Activated CD4-positive, alpha-beta T cell treated with anti-CD3 and anti-CD28 coated beads for 36 hours (primary cell): ENCODE data around the gene RAB3B. TPM values are rescaled to one million over a fixed set of nuclear protein-coding genes. Genes with fewer than 3 reads are reported as not detected.

Experiments used
- ATAC-seq: fragments of 200-7000 bp; cut with Tn5 transposase; one replicate; pipeline ENCODE4 v1.10.0; 2021; ENCODE audit warnings: mild to moderate bottlenecking, moderate library complexity
- CTCF ChIA-PET: fragments of 350-600 bp; sonication (Branson Sonifier 250); formaldehyde crosslinking; loops from one replicate; lab custom pipeline; 2021; ENCODE audit warnings: antibody characterized with exemption; lab: Charles Lee
- POLR2A ChIA-PET: fragments of 350-600 bp; sonication (Branson Sonifier 250); formaldehyde crosslinking; loops from one replicate; lab custom pipeline; 2021; ENCODE audit warnings: antibody characterized with exemption, inconsistent platforms; lab: Charles Lee
- DNase-seq: peaks from one replicate; pipeline ENCODE4 v3.0.0-alpha.2; 2020
- H3K27ac Mint-ChIP-seq: one replicate; pipeline ENCODE4 v1.8.0; 2021; ENCODE audit warnings: mixed read lengths
- H3K27me3 Mint-ChIP-seq: one replicate; pipeline ENCODE4 v1.8.0; 2021; ENCODE audit warnings: mixed read lengths
- H3K36me3 Mint-ChIP-seq: one replicate; pipeline ENCODE4 v1.8.0; 2021; ENCODE audit warnings: low read depth, mixed read lengths
- H3K4me1 Mint-ChIP-seq: one replicate; pipeline ENCODE4 v1.8.0; 2021; ENCODE audit warnings: mixed read lengths
- H3K4me3 Mint-ChIP-seq: one replicate; pipeline ENCODE4 v1.8.0; 2021; ENCODE audit warnings: mild to moderate bottlenecking, moderate library complexity, mixed read lengths
- H3K9me3 Mint-ChIP-seq: one replicate; pipeline ENCODE4 v1.8.0; 2021; ENCODE audit warnings: low read depth, mixed read lengths
- intact Hi-C, 2 experiments: fragments of 100-400 bp; cut with DNase I in 1 of 2; cut with micrococcal nuclease in 1 of 2; formaldehyde crosslinking; loops; one replicate each; pipeline versions ENCODE4 v1.14.2 to v1.15.1; 2022 to 2024; cut with DNase I, micrococcal nuclease
- total RNA-seq, 2 experiments: library from RNA; stranded (reverse); gene quantifications; one replicate each; pipeline ENCODE4 v1.2.3, GENCODE V29; 2021

The RAB3B gene
- total RNA-seq, 2 experiments from 2014 or later, result 0.07 to 0.11 TPM

GRCh38 chr1:51956528-51957509, 33.7 kb downstream of the RAB3B start:
- H3K4me1 Mint-ChIP-seq, result peaks cover 8% of the 10 kb centered on the region
- no peaks in the 10 kb centered on the region for H3K36me3 Mint-ChIP-seq
- no peak for DNase-seq
- H3K4me3 Mint-ChIP-seq, result no peak overlapping the region
- H3K27ac Mint-ChIP-seq, result no peak overlapping the region
- POLR2A ChIA-PET, result interaction anchor here (0.5 kb wide), 1 partner anchor 116 kb away, joined by 3 read pairs; no protein-coding TSS in a partner anchor
- H3K9me3 Mint-ChIP-seq, result no peaks in the 10 kb centered on the region
- intact Hi-C loops, result no loop called here
- CTCF ChIA-PET, result interaction anchor here (0.9 kb wide), 1 partner anchor 30 kb away, joined by 3 read pairs; no protein-coding TSS in a partner anchor
- no peak for ATAC-seq
- H3K27me3 Mint-ChIP-seq, result peaks cover 4% of the 10 kb centered on the region

GRCh38 chr1:51955797-51956527, 34.5 kb downstream of the RAB3B start:
- CTCF ChIA-PET, result interaction anchor here (1.0 kb wide), 1 partner anchor 9 kb away, joined by 3 read pairs; no protein-coding TSS in a partner anchor
- Mint-ChIP-seq H3K9me3 (no peaks in the 10 kb centered on the region), H3K4me1 (peaks cover 8% of the 10 kb centered on the region), H3K4me3 (no peak overlapping the region), H3K36me3 (no peaks in the 10 kb centered on the region), H3K27ac (no peak overlapping the region), H3K27me3 (peaks cover 4% of the 10 kb centered on the region)
- POLR2A ChIA-PET, result interaction anchor here (0.5 kb wide), 1 partner anchor 115 kb away, joined by 3 read pairs; no protein-coding TSS in a partner anchor
- DNase-seq (no peak), ATAC-seq (no peak)
- intact Hi-C loops, result no loop called here

GRCh38 chr1:51954783-51955182, 35.7 kb downstream of the RAB3B start:
- DNase-seq, result no peak
- intact Hi-C loops, result no loop called here
- ATAC-seq, result no peak
- H3K27ac Mint-ChIP-seq, result no peak overlapping the region
- H3K9me3 Mint-ChIP-seq, result no peaks in the 10 kb centered on the region
- peaks cover 8% of the 10 kb centered on the region for H3K4me1 Mint-ChIP-seq
- no peak overlapping the region for H3K4me3 Mint-ChIP-seq
- H3K36me3 Mint-ChIP-seq, result no peaks in the 10 kb centered on the region
- ChIA-PET CTCF (interaction anchor here (0.6 to 1.5 kb wide), 4 partner anchors 26 to 356 kb away, joined by 3 to 5 read pairs (median 3); no protein-coding TSS in a partner anchor), POLR2A (no interaction called here)
- peaks cover 5% of the 10 kb centered on the region for H3K27me3 Mint-ChIP-seq

GRCh38 chr1:51953079-51953478, 37.4 kb downstream of the RAB3B start:
- Mint-ChIP-seq H3K9me3 (no peaks in the 10 kb centered on the region), H3K27ac (no peak overlapping the region), H3K4me1 (peaks cover 8% of the 10 kb centered on the region), H3K27me3 (peaks cover 5% of the 10 kb centered on the region), H3K4me3 (no peak overlapping the region), H3K36me3 (no peaks in the 10 kb centered on the region)
- POLR2A ChIA-PET, result no interaction called here
- intact Hi-C loops, result no loop called here
- ATAC-seq (no peak), DNase-seq (no peak)
- CTCF ChIA-PET, result no interaction called here

- ATAC-seq (no peak), DNase-seq (no peak)
- intact Hi-C loops, result no loop called here
- Mint-ChIP-seq H3K9me3 (no peaks in the 10 kb centered on the region), H3K27ac (no peak overlapping the region), H3K27me3 (peaks cover 5% of the 10 kb centered on the region), H3K4me1 (peaks cover 8% of the 10 kb centered on the region), H3K36me3 (no peaks in the 10 kb centered on the region), H3K4me3 (no peak overlapping the region)
- ChIA-PET POLR2A (no interaction called here), CTCF (no interaction called here)
Observed at GRCh38 chr1:51952638-51953037, 37.9 kb downstream of the RAB3B start.

- DNase-seq, result no peak
- intact Hi-C loops, result no loop called here
- POLR2A ChIA-PET, result interaction anchor here (0.5 to 0.6 kb wide), 2 partner anchors 43 to 734 kb away, joined by 3 to 7 read pairs; no protein-coding TSS in a partner anchor
Observed at GRCh38 chr1:51950701-51951100, 39.8 kb downstream of the RAB3B start.

GRCh38 chr1:51949014-51949702, 41.3 kb downstream of the RAB3B start:
- Mint-ChIP-seq H3K9me3 (no peaks in the 10 kb centered on the region), H3K4me3 (no peak overlapping the region), H3K27ac (no peak overlapping the region), H3K27me3 (peaks cover 5% of the 10 kb centered on the region), H3K4me1 (peaks cover 7% of the 10 kb centered on the region), H3K36me3 (no peaks in the 10 kb centered on the region)
- intact Hi-C loops, result no loop called here
- ATAC-seq (no peak), DNase-seq (no peak)
- ChIA-PET CTCF (no interaction called here), POLR2A (no interaction called here)

More at GRCh38 chr1:51950701-51951100, 39.8 kb downstream of the RAB3B start:
- no peak for ATAC-seq
- H3K4me1 Mint-ChIP-seq, result peaks cover 7% of the 10 kb centered on the region
- no peaks in the 10 kb centered on the region for H3K9me3 Mint-ChIP-seq
- CTCF ChIA-PET, result no interaction called here
- no peaks in the 10 kb centered on the region for H3K36me3 Mint-ChIP-seq
- no peak overlapping the region for H3K27ac Mint-ChIP-seq
- H3K4me3 Mint-ChIP-seq, result no peak overlapping the region
- peaks cover 5% of the 10 kb centered on the region for H3K27me3 Mint-ChIP-seq

GRCh38 chr1:51948491-51948915, 42.0 kb downstream of the RAB3B start:
- no peak for DNase-seq
- Mint-ChIP-seq H3K4me1 (peaks cover 7% of the 10 kb centered on the region), H3K27ac (no peak overlapping the region), H3K27me3 (peaks cover 5% of the 10 kb centered on the region), H3K9me3 (no peaks in the 10 kb centered on the region), H3K36me3 (no peaks in the 10 kb centered on the region), H3K4me3 (no peak overlapping the region)
- ChIA-PET CTCF (no interaction called here), POLR2A (no interaction called here)
- intact Hi-C loops, result no loop called here
- ATAC-seq, result no peak

- DNase-seq, result no peak
Observed at GRCh38 chr1:51946300-51946699, 44.2 kb downstream of the RAB3B start.

GRCh38 chr1:51945591-51945990, 44.9 kb downstream of the RAB3B start:
- no peak overlapping the region for H3K4me3 Mint-ChIP-seq
- POLR2A ChIA-PET, result no interaction called here
- peaks cover 5% of the 10 kb centered on the region for H3K27me3 Mint-ChIP-seq
- no peaks in the 10 kb centered on the region for H3K36me3 Mint-ChIP-seq
- H3K27ac Mint-ChIP-seq, result no peak overlapping the region
- H3K9me3 Mint-ChIP-seq, result peaks cover 8% of the 10 kb centered on the region
- no peak for ATAC-seq
- H3K4me1 Mint-ChIP-seq, result no peaks in the 10 kb centered on the region
- CTCF ChIA-PET, result interaction anchor here (1.0 kb wide), 2 partner anchors 16 to 48 kb away, joined by 3 to 6 read pairs; no protein-coding TSS in a partner anchor
- DNase-seq, result no peak
- intact Hi-C loops, result no loop called here

More at GRCh38 chr1:51946300-51946699, 44.2 kb downstream of the RAB3B start:
- Mint-ChIP-seq H3K9me3 (peaks cover 4% of the 10 kb centered on the region), H3K4me1 (no peaks in the 10 kb centered on the region), H3K27ac (no peak overlapping the region), H3K27me3 (peaks cover 5% of the 10 kb centered on the region), H3K36me3 (no peaks in the 10 kb centered on the region), H3K4me3 (no peak overlapping the region)
- ATAC-seq, result no peak
- intact Hi-C loops, result no loop called here
- ChIA-PET CTCF (interaction anchor here (1.0 kb wide), 2 partner anchors 9 to 17 kb away, joined by 3 read pairs; no protein-coding TSS in a partner anchor), POLR2A (no interaction called here)

- Mint-ChIP-seq H3K9me3 (peaks cover 8% of the 10 kb centered on the region), H3K27ac (no peak overlapping the region), H3K36me3 (no peaks in the 10 kb centered on the region), H3K4me3 (no peak overlapping the region), H3K4me1 (no peaks in the 10 kb centered on the region), H3K27me3 (no peaks in the 10 kb centered on the region)
- ChIA-PET POLR2A (no interaction called here), CTCF (no interaction called here)
- intact Hi-C loops, result no loop called here
- no peak for DNase-seq
- no peak for ATAC-seq
Observed at GRCh38 chr1:51942281-51942680, 48.2 kb downstream of the RAB3B start.
